GM12878 (cell line): ENCODE data around the gene VCP. TPM values are rescaled to one million over a fixed set of nuclear protein-coding genes. Genes with fewer than 3 reads are reported as not detected.
A peak's percentile ranks its signal among the peaks of the same experiment; 100 is the strongest.

Experiments used
- ATAC-seq: fragments of 200-7000 bp; cut with Tn5 transposase; 3 replicates; pipeline ENCODE4 v1.9.1; 2020; ENCODE audit warnings: mild to moderate bottlenecking, moderate library complexity
- BruUV-seq: library from RNA; stranded (reverse); fragments of 400-500 nt; replicated peaks from 2 replicates; lab custom pipeline; 2021; lab: Mats Ljungman, UMichigan
- CTCF ChIA-PET: fragments of 300-600 bp; sonication (Branson Sonifier 250); formaldehyde crosslinking; extraction: SDS; loops from one replicate; lab custom pipeline; 2021; ENCODE audit warnings: inconsistent platforms; lab: Yijun Ruan, JAX
- POLR2A ChIA-PET: fragments of 350-600 bp; formaldehyde crosslinking; extraction: SDS; loops from one replicate; lab custom pipeline; 2021; ENCODE audit warnings: inconsistent platforms; lab: Charles Lee
- RAD21 ChIA-PET: fragments of 300-600 bp; sonication (Branson Sonifier 250); formaldehyde crosslinking; loops from one replicate; lab custom pipeline; 2023; ENCODE audit warnings: antibody characterized with exemption; ENCODE audit not compliant: unreplicated experiment; lab: Charles Lee
- SMC1A ChIA-PET: fragments of 300-600 bp; sonication (Branson Sonifier 250); formaldehyde crosslinking; loops from one replicate; lab custom pipeline; 2023; ENCODE audit not compliant: unreplicated experiment, uncharacterized antibody; lab: Charles Lee
- DNase-seq: peaks from one replicate; pipeline ENCODE4 v3.0.0-alpha.2; 2011; ENCODE audit warnings: low read depth, low spot score
- FAIRE-seq: peaks from 3 replicates; lab custom pipeline; 2011; peaks lifted over from hg19 to GRCh38; lab: Jason Lieb, UNC
- H2AFZ ChIP-seq: 2 replicates; pipeline ENCODE4 v1.6.0; 2011; ENCODE audit warnings: low read depth, low read length, control low read depth; ENCODE audit not compliant: control insufficient read depth
- H3K27ac ChIP-seq: 2 replicates; pipeline ENCODE4 v1.5.1; 2011; ENCODE audit warnings: control low read depth; ENCODE audit not compliant: control insufficient read depth, insufficient read depth
- H3K27me3 ChIP-seq, 2 experiments: replicated peaks in 1 of 2; 2 replicates each; pipeline versions ENCODE4 v1.6.0 to v1.6.1; 2011; ENCODE audit warnings: low read length in 1 of 2; ENCODE audit not compliant: control insufficient read depth in 2 of 2, insufficient read depth in 2 of 2
- H3K36me3 ChIP-seq, 2 experiments: 2 replicates each; pipeline ENCODE4 v1.5.1; 2011; ENCODE audit warnings: low read length in 1 of 2; ENCODE audit not compliant: control insufficient read depth in 2 of 2, insufficient read depth in 2 of 2
- H3K4me1 ChIP-seq: 2 replicates; pipeline ENCODE4 v1.6.1; 2011; ENCODE audit warnings: mild to moderate bottlenecking, low read length, moderate library complexity, mixed read lengths; ENCODE audit not compliant: control insufficient read depth, insufficient read depth
- H3K4me2 ChIP-seq: 2 replicates; pipeline ENCODE4 v1.6.0; 2011; ENCODE audit warnings: control low read depth; ENCODE audit not compliant: control insufficient read depth, insufficient read depth
- H3K4me3 ChIP-seq: fragments of 200-600 bp; sonication (generic); 2 replicates; pipeline ENCODE4 v1.5.1; 2016
- H3K79me2 ChIP-seq: 2 replicates; pipeline ENCODE4 v1.6.0; 2011; ENCODE audit warnings: low read length; ENCODE audit not compliant: control insufficient read depth, insufficient read depth
- H3K9ac ChIP-seq: 2 replicates; pipeline ENCODE4 v1.8.0; 2011; ENCODE audit warnings: low read length, control low read depth, mixed read lengths; ENCODE audit not compliant: control insufficient read depth, insufficient read depth
- H3K9me3 ChIP-seq: replicated peaks from 3 replicates; pipeline ENCODE4 v1.5.1; 2011; ENCODE audit warnings: mild to moderate bottlenecking, low read length; ENCODE audit not compliant: control insufficient read depth, insufficient read depth
- H4K20me1 ChIP-seq: 2 replicates; pipeline ENCODE4 v1.6.0; 2011; ENCODE audit not compliant: control insufficient read depth, insufficient read depth
- CREB1 ChIP-seq: IDR thresholded peaks from 2 replicates; pipeline ENCODE4 v1.6.1; 2012; ENCODE audit warnings: low read depth, mild to moderate bottlenecking, inconsistent platforms
- E2F8 ChIP-seq: fragments of 450-650 bp; IDR thresholded peaks from 2 replicates; pipeline ENCODE4 v1.6.1; 2018; ENCODE audit warnings: mild to moderate bottlenecking, low read depth, moderate library complexity; ENCODE audit not compliant: partially characterized antibody
- EGR1 ChIP-seq, 2 experiments: IDR thresholded peaks; 1 replicate in 1 of 2; 2 replicates in 1 of 2; pipeline ENCODE4 v1.6.1; 2011 to 2012; ENCODE audit warnings: low read depth in 2 of 2, low read length in 2 of 2, borderline replicate concordance in 1 of 2, mild to moderate bottlenecking in 1 of 2, moderate library complexity in 1 of 2
- KAT2A ChIP-seq: conservative IDR thresholded peaks from 2 replicates; pipeline ENCODE4 v1.6.1; 2011; ENCODE audit warnings: low read depth, low read length; ENCODE audit not compliant: control insufficient read depth
- MAX ChIP-seq: IDR thresholded peaks from 2 replicates; pipeline ENCODE4 v1.6.1; 2012; ENCODE audit warnings: low read depth, low read length, improper control_type of control experiment
- MEF2B ChIP-seq: fragments of 450-650 bp; IDR thresholded peaks from 2 replicates; pipeline ENCODE4 v1.6.1; 2018; ENCODE audit warnings: mild to moderate bottlenecking, moderate library complexity; ENCODE audit not compliant: partially characterized antibody, poor library complexity, severe bottlenecking
- MXI1 ChIP-seq: fragments of 150-350 bp; IDR thresholded peaks from 2 replicates; pipeline ENCODE4 v1.6.1; 2011; ENCODE audit warnings: low read depth, mild to moderate bottlenecking, inconsistent platforms, low read length, improper control_type of control experiment
- NR2F1 ChIP-seq: fragments of 450-650 bp; conservative IDR thresholded peaks from 2 replicates; pipeline ENCODE4 v1.6.1; 2017; ENCODE audit warnings: mild to moderate bottlenecking
- PAX8 ChIP-seq: fragments of 450-650 bp; IDR thresholded peaks from 2 replicates; pipeline ENCODE4 v1.6.1; 2017; ENCODE audit warnings: mild to moderate bottlenecking, moderate library complexity
- PBX3 ChIP-seq: IDR thresholded peaks from 2 replicates; pipeline ENCODE4 v1.6.1; 2011; ENCODE audit warnings: mild to moderate bottlenecking, low read depth, low read length, moderate library complexity; ENCODE audit not compliant: insufficient replicate concordance
- POLR2A ChIP-seq: IDR thresholded peaks from 2 replicates; pipeline ENCODE4 v1.6.1; 2011; ENCODE audit warnings: low read depth, mild to moderate bottlenecking, low read length
- RAD51 ChIP-seq: fragments of 450-650 bp; IDR thresholded peaks from 2 replicates; pipeline ENCODE4 v1.6.1; 2016; ENCODE audit warnings: moderate library complexity, mild to moderate bottlenecking, inconsistent platforms
- STAT3 ChIP-seq: IDR thresholded peaks from 2 replicates; pipeline ENCODE4 v1.6.1; 2011; ENCODE audit warnings: low read depth, low read length, improper control_type of control experiment
- USF1 ChIP-seq: IDR thresholded peaks from 2 replicates; pipeline ENCODE4 v1.6.1; 2011; ENCODE audit warnings: borderline replicate concordance, low read depth, mild to moderate bottlenecking, moderate library complexity, mixed read lengths, low read length; ENCODE audit not compliant: insufficient read depth; ENCODE audit errors: extremely low read length
- USF2 ChIP-seq: IDR thresholded peaks from 2 replicates; pipeline ENCODE4 v1.6.1; 2011; ENCODE audit warnings: low read depth, low read length, improper control_type of control experiment, borderline replicate concordance
- WGBS: methylation state at CpG from one replicate; pipeline ENCODE4 v1.1.6; 2016; ENCODE audit warnings: low lambda C conversion rate; ENCODE audit not compliant: insufficient replicate concordance, insufficient coverage; ENCODE audit errors: missing lambda C conversion rate; 5-methylcytosine and 5-hydroxymethylcytosine counted together
- in situ Hi-C: fragments of 300-500 bp; cut with MboI; formaldehyde crosslinking; loops from 9 replicates; pipeline ENCODE4 v1.14.3; 2018; ENCODE audit warnings: mixed read lengths
- intact Hi-C: fragments of 100-400 bp; cut with micrococcal nuclease; formaldehyde crosslinking; loops from one replicate; pipeline ENCODE4 v1.14.2; 2022; ENCODE audit not compliant: unreplicated experiment
- polyA plus RNA-seq, 11 experiments: library from polyadenylated mRNA; depleted of rRNA in 4 of 11; unstranded in 6 of 11; stranded (reverse) in 5 of 11; fragments of >200 nt; fragmentation: Nextera tagmentation in 4 of 11; fragmentation: Illumina TruSeq in 1 of 11; extraction: Ambion mirVana in 4 of 11; extraction: Trizol in 1 of 11; gene quantifications; 1 replicate in 1 of 11; 2 replicates in 10 of 11; pipeline versions ENCODE4 v1.2.1 to v1.2.3, GENCODE V29; 2011 to 2016; ENCODE audit warnings: inconsistent platforms in 2 of 11, missing spikeins in 2 of 11, low read depth in 1 of 11
- total RNA-seq, 4 experiments: library from RNA; depleted of rRNA in 3 of 4; stranded (reverse); fragments of >200 nt in 3 of 4; fragmentation: Illumina TruSeq in 1 of 4; extraction: Trizol in 1 of 4; gene quantifications; 2 replicates each; pipeline versions ENCODE4 v1.2.1 to v1.2.3, GENCODE V29; 2013 to 2021

The VCP gene
- total and polyA plus RNA-seq, 10 of the 15 experiments (the other 5 are each of a cell fraction or from before 2014, with no cell fraction given), result 7.4 to 327 (median 244) TPM

GRCh38 chr9:35115680-35116538, 43.5 kb upstream of the VCP start, which contains the start of gene ATOSB:
Gene ATOSB, minus strand, starts transcription at chr9:35115862. Its CDS starts 7,588 bp downstream, at chr9:35108274.
- Histone ChIP-seq H3K79me2 (peaks cover 3% of the 10 kb centered on the region), H3K27ac (peak within 1 kb of the TSS; percentile 84), H2AFZ (peak within 1 kb of the TSS; percentile 84), H3K4me3 (peak within 1 kb of the TSS; percentile 96), H3K9me3 (no peaks in the 10 kb centered on the region), H3K4me1 (peaks cover 28% of the 10 kb centered on the region), H4K20me1 (no peaks in the 10 kb centered on the region), H3K27me3 (no peaks in the 10 kb centered on the region), H3K9ac (peak within 1 kb of the TSS; percentile 71), H3K4me2 (peak within 1 kb of the TSS; percentile 100), H3K36me3 (no peaks in the 10 kb centered on the region)
- FAIRE-seq, result peak; percentile 59
- ATAC-seq, result peak; percentile 82
- 1% methylated on average over 47 of the region's 54 CpGs for WGBS
- ChIA-PET RAD21 (interaction anchor here (0.6 to 2.7 kb wide), 13 partner anchors 8 to 617 kb away, joined by 3 to 20 read pairs (median 4); partner anchors contain the start of genes CCDC107, CREB3, DNAJB5 and FANCG), POLR2A (interaction anchor here (0.7 to 3.2 kb wide), 5 partner anchors 12 to 531 kb away, joined by 3 to 27 read pairs (median 3); partner anchors contain the start of genes STOML2 and VCP), CTCF (interaction anchor here (0.7 to 3.9 kb wide), 10 partner anchors 9 to 440 kb away, joined by 3 to 85 read pairs (median 8); no protein-coding TSS in a partner anchor), SMC1A (interaction anchor here (1.0 to 3.0 kb wide), 6 partner anchors 9 to 504 kb away, joined by 3 to 23 read pairs (median 4); no protein-coding TSS in a partner anchor)
- in situ Hi-C loops, result loop anchor here (5.0 kb wide), 3 partner anchors 141 to 486 kb away; no protein-coding TSS in a partner anchor
- intact Hi-C loops, result loop anchor here (1.0 to 10.0 kb wide), 7 partner anchors 19 to 699 kb away; partner anchors contain the start of genes CREB3, HINT2, PIGO and SPAG8
- peak; percentile 72 for DNase-seq
- no TSS peak for BruUV-seq
- TF ChIP-seq PAX8 (no peak), POLR2A (peak; percentile 56; the same call in 1 of the 2 replicates), KAT2A (no peak), USF2 (peak; percentile 69), STAT3 (no peak), CREB1 (peak; percentile 51; the same call in 1 of the 2 replicates), MEF2B (peak; percentile 60), EGR1 (IDR thresholded peaks at IDR 0.05; ENCODE audit: borderline replicate concordance in 1 of 2, low read depth in 2 of 2, low read length in 2 of 2) (peak in 1 of 2 experiments; percentile 78; a peak in 1 of 3 replicates), MAX (peak; percentile 82), USF1 (peak; percentile 84), PBX3 (peak; percentile 43), MXI1 (peak; percentile 89), RAD51 (peak; percentile 78), NR2F1 (peak; percentile 62), E2F8 (no peak)
